Body of pancreas (tissue), 4 donors: ENCODE measurements around the gene MAML3. TPM values are rescaled to one million over a fixed set of nuclear protein-coding genes. Genes with fewer than 3 reads are reported as not detected.

Experiments
- ATAC-seq: fragments of 150-250 bp; one replicate; pipeline ENCODE4 v1.9.1; 2016
- DNase-seq, 4 donors: peaks; one replicate each; pipeline ENCODE4 v3.0.0-alpha.2; 2019
- H3K27ac ChIP-seq, 4 donors: fragments of 200-600 bp; sonication (generic); 1 replicate in 3 of 4; 2 replicates in 1 of 4; pipeline versions ENCODE4 v1.5.1 to v1.6.1; 2016 to 2019; ENCODE audit warnings: mild to moderate bottlenecking in 1 of 4, mixed read lengths in 1 of 4, moderate library complexity in 1 of 4
- H3K27me3 ChIP-seq, 2 donors: fragments of 200-600 bp; sonication (generic); one replicate each; pipeline ENCODE4 v1.6.0; 2016; ENCODE audit warnings: mild to moderate bottlenecking in 1 of 2
- H3K36me3 ChIP-seq, 2 donors: fragments of 200-600 bp; sonication (generic); replicated peaks in 1 of 2; 2 replicates each; pipeline ENCODE4 v1.5.1; 2016; ENCODE audit warnings: low read depth in 2 of 2; ENCODE audit not compliant: insufficient read depth in 1 of 2
- H3K4me1 ChIP-seq: fragments of 200-600 bp; sonication (generic); one replicate; pipeline ENCODE4 v1.6.0; 2016
- H3K4me3 ChIP-seq, 2 donors: fragments of 200-600 bp; sonication (generic); 1 replicate in 1 of 2; 2 replicates in 1 of 2; pipeline ENCODE4 v1.5.1; 2016 to 2019
- H3K9me3 ChIP-seq, 3 donors: fragments of 200-600 bp; sonication (generic); 1 replicate in 2 of 3; 2 replicates in 1 of 3; pipeline ENCODE4 v1.5.1; 2016
- POLR2A ChIP-seq, 3 donors: fragments of 450-650 bp; IDR thresholded peaks; one replicate each; pipeline ENCODE4 v1.6.1; 2016; ENCODE audit warnings: antibody characterized with exemption in 3 of 3, mild to moderate bottlenecking in 2 of 3
- WGBS, 2 donors: methylation state at CpG; one replicate each; pipeline ENCODE4 v1.1.5; 2017; 5-methylcytosine and 5-hydroxymethylcytosine counted together
- intact Hi-C: fragments of 100-400 bp; cut with DNase I; formaldehyde crosslinking; loops from one replicate; pipeline ENCODE4 v1.15.1; 2023
- total RNA-seq, 2 donors: library from RNA; depleted of rRNA; stranded (reverse); fragments of >200 nt; gene quantifications; one replicate each; pipeline ENCODE4 v1.1.0, GENCODE V29; 2016
- TF ChIP-seq, protein P1 (sequence below), 7 experiments: fragments of 450-650 bp in 4 of 7; fragments of 200-600 bp in 3 of 7; sonication (generic) in 3 of 7; IDR thresholded peaks; one replicate each; pipeline ENCODE4 v1.5.1; 2016 to 2019; ENCODE audit warnings: antibody characterized with exemption in 7 of 7

MAML3 gene
- total RNA-seq, 2 donors from 2014 or later = 11.2 to 11.4 TPM

DNA sequence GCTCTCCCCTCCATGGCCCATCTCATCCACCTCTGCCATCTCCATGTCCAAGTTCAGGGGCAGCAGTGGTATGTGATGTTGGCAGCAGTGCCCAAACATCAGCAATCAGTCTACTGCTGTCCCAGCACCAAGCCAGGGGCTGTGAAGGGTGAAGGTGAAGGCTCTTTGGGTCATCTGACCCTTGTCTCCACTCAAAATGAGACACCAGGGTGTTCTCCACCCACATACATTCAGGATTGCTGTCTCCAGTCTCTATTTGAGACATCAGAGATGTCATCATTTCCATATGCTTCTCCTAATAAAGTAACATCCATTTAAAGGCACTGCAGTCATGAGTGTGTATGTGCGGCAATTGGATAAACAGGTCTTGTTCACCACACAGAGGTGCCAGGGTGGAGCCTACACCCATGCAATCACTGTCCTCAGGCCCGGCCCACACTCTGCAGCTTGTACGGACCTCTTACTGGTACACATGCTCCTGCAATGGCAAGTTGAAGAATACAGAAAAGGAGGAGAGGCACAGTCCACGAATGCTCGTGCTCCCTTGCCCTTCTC is 22.2 kb downstream of the MAML3 start:
- DNase-seq (no peak), ATAC-seq (no peak)
- H3K27ac ChIP-seq = no peak overlapping the region
- no peaks in the 10 kb centered on the region for H3K9me3 ChIP-seq
- H3K4me3 ChIP-seq = no peak overlapping the region
- intact Hi-C loops = no loop called here
- WGBS, 2 donors = 92 to 95% methylated on average over 5 of the region's 5 CpGs
- peaks cover 11% of the 10 kb centered on the region for H3K4me1 ChIP-seq
- no peak for TF ChIP-seq POLR2A (IDR thresholded peaks at IDR 0.05)
- TF ChIP-seq, protein P1, sequence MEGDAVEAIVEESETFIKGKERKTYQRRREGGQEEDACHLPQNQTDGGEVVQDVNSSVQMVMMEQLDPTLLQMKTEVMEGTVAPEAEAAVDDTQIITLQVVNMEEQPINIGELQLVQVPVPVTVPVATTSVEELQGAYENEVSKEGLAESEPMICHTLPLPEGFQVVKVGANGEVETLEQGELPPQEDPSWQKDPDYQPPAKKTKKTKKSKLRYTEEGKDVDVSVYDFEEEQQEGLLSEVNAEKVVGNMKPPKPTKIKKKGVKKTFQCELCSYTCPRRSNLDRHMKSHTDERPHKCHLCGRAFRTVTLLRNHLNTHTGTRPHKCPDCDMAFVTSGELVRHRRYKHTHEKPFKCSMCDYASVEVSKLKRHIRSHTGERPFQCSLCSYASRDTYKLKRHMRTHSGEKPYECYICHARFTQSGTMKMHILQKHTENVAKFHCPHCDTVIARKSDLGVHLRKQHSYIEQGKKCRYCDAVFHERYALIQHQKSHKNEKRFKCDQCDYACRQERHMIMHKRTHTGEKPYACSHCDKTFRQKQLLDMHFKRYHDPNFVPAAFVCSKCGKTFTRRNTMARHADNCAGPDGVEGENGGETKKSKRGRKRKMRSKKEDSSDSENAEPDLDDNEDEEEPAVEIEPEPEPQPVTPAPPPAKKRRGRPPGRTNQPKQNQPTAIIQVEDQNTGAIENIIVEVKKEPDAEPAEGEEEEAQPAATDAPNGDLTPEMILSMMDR (IDR thresholded peaks at IDR 0.05) = no peak
- H3K27me3 ChIP-seq = no peaks in the 10 kb centered on the region
- no peaks in the 10 kb centered on the region for H3K36me3 ChIP-seq

- 74 to 84% methylated on average over 2 of the region's 2 CpGs for WGBS, 2 donors
- ATAC-seq = no peak
- H3K9me3 ChIP-seq = no peaks in the 10 kb centered on the region
- no peaks in the 10 kb centered on the region for H3K36me3 ChIP-seq
- H3K4me1 ChIP-seq = peaks cover 10% of the 10 kb centered on the region
- intact Hi-C loops = no loop called here
- H3K27me3 ChIP-seq = no peaks in the 10 kb centered on the region
- no peak for DNase-seq
- H3K4me3 ChIP-seq = no peak overlapping the region
- H3K27ac ChIP-seq = no peak overlapping the region
- TF ChIP-seq, protein P1 (IDR thresholded peaks at IDR 0.05) = no peak
- no peak for TF ChIP-seq POLR2A (IDR thresholded peaks at IDR 0.05)
Observed at GRCh38 chr4:140130677-140131076, 23.3 kb downstream of the MAML3 start.

GRCh38 chr4:140127422-140127821 is 26.6 kb downstream of the MAML3 start:
- Histone ChIP-seq H3K27ac (no peak overlapping the region), H3K36me3 (no peaks in the 10 kb centered on the region), H3K4me3 (no peak overlapping the region), H3K4me1 (peaks cover 4% of the 10 kb centered on the region), H3K9me3 (no peaks in the 10 kb centered on the region), H3K27me3 (no peaks in the 10 kb centered on the region)
- ATAC-seq = no peak
- no peak for TF ChIP-seq POLR2A (IDR thresholded peaks at IDR 0.05)
- TF ChIP-seq, protein P1 (IDR thresholded peaks at IDR 0.05) = no peak
- intact Hi-C loops = no loop called here
- DNase-seq = no peak
- WGBS, 2 donors = 77 to 85% methylated on average over 2 of the region's 2 CpGs

GRCh38 chr4:140126261-140126660 is 27.7 kb downstream of the MAML3 start:
- no peaks in the 10 kb centered on the region for H3K36me3 ChIP-seq
- H3K9me3 ChIP-seq = no peaks in the 10 kb centered on the region
- TF ChIP-seq, protein P1 (IDR thresholded peaks at IDR 0.05) = no peak
- no peak for TF ChIP-seq POLR2A (IDR thresholded peaks at IDR 0.05)
- H3K4me3 ChIP-seq = no peak overlapping the region
- ATAC-seq = no peak
- H3K27me3 ChIP-seq = no peaks in the 10 kb centered on the region
- H3K4me1 ChIP-seq = peaks cover 10% of the 10 kb centered on the region
- intact Hi-C loops = no loop called here
- DNase-seq = no peak
- no peak overlapping the region for H3K27ac ChIP-seq
- WGBS, 2 donors = 83 to 90% methylated on average over 6 of the region's 6 CpGs

GRCh38 chr4:140125374-140125773 is 28.6 kb downstream of the MAML3 start:
- DNase-seq = no peak
- Histone ChIP-seq H3K9me3 (no peaks in the 10 kb centered on the region), H3K27me3 (no peaks in the 10 kb centered on the region), H3K27ac (no peak overlapping the region), H3K4me1 (peaks cover 9% of the 10 kb centered on the region), H3K36me3 (no peaks in the 10 kb centered on the region), H3K4me3 (no peak overlapping the region)
- intact Hi-C loops = no loop called here
- WGBS, 2 donors = 72 to 73% methylated on average over 2 of the region's 2 CpGs
- TF ChIP-seq POLR2A (IDR thresholded peaks at IDR 0.05) = no peak
- TF ChIP-seq, protein P1 (IDR thresholded peaks at IDR 0.05) = no peak
- no peak for ATAC-seq
